Thyroid gland (tissue), 4 donors: ENCODE data around the gene ARFGAP2.

ENCODE experiments used
- CTCF ChIP-seq, 6 experiments: fragments of 200-600 bp in 3 of 6; fragments of 450-650 bp in 3 of 6; sonication (generic) in 3 of 6; IDR thresholded peaks; one replicate each; pipeline ENCODE4 v1.5.1; 2016 to 2019; ENCODE audit warnings: antibody characterized with exemption in 6 of 6, mild to moderate bottlenecking in 2 of 6, inconsistent platforms in 1 of 6, moderate library complexity in 1 of 6
- POLR2A ChIP-seq, 2 donors: fragments of 450-650 bp; IDR thresholded peaks; one replicate each; pipeline ENCODE4 v1.6.1; 2017; ENCODE audit warnings: antibody characterized with exemption in 2 of 2, mild to moderate bottlenecking in 2 of 2, moderate library complexity in 1 of 2

GRCh38 chr11:47147681-47148080, 29.0 kb downstream of the ARFGAP2 start:
- TF ChIP-seq CTCF (IDR thresholded peaks at IDR 0.05), result no peak
- TF ChIP-seq POLR2A (IDR thresholded peaks at IDR 0.05), result no peak
